GM21367 (cell line): ENCODE results near the gene TMEM86A.
A peak's percentile ranks its signal among the peaks of the same experiment; 100 is the strongest.
"Not testable (repeated sequence)": the region's sequence is repeated elsewhere in the genome, so short reads cannot be mapped to it uniquely, and the experiment has no call there.

ENCODE experiments used
- ATAC-seq: cut with Tn5 transposase; IDR thresholded peaks from one replicate; pipeline ENCODE4 v1.9.1; 2021; ENCODE audit not compliant: unreplicated experiment

Gene TMEM86A, protein sequence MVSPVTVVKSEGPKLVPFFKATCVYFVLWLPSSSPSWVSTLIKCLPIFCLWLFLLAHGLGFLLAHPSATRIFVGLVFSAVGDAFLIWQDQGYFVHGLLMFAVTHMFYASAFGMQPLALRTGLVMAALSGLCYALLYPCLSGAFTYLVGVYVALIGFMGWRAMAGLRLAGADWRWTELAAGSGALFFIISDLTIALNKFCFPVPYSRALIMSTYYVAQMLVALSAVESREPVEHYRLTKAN

GRCh38 chr11:18698341-18699268, at the start of gene TMEM86A:
Gene TMEM86A (plus strand): TSS chr11:18698779. CDS start chr11:18698887, 108 bp downstream.
- peak; percentile 89 for ATAC-seq

DNA sequence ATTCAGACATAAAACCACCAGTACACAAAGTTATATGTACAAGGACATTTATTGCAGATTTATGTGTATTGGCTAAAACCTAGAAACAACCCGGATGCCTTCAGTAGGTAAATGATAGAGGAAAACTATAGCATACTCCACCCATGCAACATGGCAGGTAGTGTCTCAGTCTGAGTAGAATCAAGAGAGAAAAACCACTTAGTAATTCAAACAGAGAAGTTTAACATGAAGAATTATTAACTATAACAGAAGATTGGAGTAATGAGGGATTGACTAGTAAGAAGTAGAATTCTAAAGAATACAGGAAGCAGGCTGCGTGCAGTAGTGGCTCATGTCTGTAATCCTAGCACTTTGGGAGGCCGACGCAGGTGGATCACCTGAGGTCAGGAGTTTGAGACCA, 48.2 kb upstream of the TMEM86A start:
- ATAC-seq: no peak

DNA sequence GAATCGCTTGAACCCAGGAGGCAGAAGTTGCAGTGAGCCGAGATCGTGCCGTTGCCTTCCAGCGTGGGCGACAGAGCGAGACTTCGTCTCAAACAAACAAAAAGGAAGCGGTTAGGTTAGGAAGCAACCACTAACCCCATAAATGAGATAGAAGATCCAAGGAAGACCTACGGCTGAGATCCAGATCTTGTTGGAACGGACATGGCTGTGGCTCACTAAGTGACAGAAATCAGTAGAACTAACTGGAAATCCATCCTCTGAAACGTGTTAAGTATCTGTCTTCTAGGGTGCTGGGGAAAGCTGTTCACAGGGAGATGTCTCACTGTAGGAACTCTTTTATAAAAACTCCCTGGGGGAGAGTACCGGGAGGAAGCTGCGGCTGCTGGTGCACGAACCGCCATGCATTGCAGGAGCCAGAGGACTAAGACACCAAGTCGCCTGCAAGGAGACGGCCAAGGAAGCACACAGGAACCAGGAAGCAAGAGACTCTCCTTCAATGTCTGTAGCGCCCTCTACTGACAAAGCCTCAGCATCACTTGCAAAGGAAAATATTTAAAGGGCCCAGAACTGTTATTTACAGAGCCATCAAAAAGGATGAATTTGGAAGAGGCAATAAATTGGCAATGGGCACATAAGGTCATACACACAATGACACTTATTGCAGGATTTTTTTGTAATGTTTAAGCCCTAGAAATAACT, 47.6 kb upstream of the TMEM86A start:
- ATAC-seq: no peak

DNA sequence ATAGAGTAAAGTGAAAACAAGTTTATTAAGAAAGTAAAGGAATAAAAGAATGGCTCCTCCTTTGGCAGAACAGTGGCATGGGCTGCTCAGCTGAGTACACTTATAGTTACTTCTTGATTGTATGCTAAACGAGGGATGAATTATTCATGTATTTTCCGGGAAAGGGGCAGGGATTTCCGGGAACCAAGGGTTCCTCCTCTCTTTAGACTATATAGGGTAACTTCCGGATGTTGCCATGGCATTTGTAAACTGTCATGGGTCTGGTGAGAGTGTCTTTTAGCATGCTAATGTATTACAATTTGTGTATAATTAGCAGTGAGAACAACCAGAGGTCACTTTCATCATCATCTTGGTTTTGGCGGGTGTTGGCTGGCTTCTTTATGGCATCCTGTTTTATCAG, 40.9 kb upstream of the TMEM86A start:
- no peak for ATAC-seq

GRCh38 chr11:18665353-18665872, 33.2 kb upstream of the TMEM86A start:
- ATAC-seq: not testable (repeated sequence)

DNA sequence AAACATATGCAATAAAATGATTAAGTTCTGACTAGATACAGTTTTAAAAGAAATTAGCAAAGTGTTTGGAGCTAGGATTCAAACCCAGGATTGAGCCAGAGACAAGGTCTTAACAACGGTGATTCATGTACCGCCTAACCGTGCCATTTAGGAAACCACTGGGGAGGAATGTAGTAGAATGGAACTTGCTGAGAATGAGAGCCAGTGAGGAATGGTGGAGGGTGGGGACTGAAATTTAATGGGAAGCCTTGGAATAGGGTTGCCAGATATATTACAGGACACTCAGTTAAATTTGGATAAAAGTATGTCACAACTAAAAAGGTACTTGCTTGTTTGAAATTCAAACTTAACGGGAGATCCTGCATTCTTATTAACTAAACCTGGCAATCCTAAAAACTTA, 30.4 kb upstream of the TMEM86A start:
- ATAC-seq: no peak

DNA sequence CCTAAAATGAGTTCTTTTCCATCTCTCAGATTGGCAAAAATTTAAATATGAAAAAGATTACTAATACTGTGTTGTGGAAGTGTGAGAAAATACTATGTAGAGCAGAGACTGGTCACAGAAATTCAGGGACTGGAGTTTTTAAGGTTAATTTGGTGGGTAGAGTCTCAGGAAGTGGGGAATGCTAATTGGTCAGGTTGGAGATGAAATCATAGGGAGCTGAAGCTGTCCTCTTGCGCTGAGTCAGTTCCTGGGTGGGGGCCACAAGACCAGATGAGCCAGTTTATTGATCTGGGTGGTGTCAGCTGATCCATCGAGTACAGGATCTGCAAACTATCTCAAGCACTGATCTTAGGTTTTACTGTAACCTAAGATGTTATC, 29.4 kb upstream of the TMEM86A start:
- no peak for ATAC-seq

GRCh38 chr11:18669711-18670110, 28.9 kb upstream of the TMEM86A start:
- ATAC-seq: no peak

DNA sequence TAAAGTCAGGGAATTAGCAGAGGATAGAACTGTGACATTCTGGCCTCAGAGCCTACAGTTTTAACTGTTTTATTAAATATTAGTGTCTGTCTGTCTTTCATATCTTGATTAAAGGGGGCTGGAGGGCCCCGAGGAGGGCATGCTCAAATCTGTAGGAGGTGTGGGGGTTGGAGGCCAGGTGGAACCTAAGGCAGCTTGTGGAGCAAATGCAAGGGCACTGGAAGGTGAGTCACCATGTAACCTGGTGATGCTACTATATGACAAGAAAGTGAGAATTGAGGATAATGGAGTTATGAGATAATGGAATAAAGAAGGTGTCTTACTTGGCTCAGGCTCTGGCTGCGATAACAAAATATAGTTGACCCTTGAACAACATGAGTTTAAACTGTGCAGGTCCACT, 27.3 kb upstream of the TMEM86A start:
- no peak for ATAC-seq

DNA sequence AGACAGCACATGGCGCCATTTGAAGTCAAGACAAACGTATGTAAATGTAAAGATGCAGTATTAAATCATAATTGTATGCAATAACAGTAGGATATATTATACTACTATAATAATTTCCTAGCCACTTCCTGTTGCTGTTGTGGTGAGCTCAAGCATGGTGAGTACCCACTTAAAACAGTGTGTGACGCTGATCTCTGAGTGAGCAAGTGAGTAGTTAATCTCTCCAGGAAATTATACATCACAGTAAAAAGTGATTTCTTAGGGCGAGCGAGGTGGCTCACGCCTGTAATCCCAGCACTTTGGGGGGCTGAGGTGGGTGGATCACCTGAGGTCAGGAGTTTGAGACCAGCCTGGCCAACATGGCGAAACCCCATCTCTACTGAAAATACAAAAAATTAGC, 26.4 kb upstream of the TMEM86A start:
- ATAC-seq: not testable (repeated sequence)

DNA sequence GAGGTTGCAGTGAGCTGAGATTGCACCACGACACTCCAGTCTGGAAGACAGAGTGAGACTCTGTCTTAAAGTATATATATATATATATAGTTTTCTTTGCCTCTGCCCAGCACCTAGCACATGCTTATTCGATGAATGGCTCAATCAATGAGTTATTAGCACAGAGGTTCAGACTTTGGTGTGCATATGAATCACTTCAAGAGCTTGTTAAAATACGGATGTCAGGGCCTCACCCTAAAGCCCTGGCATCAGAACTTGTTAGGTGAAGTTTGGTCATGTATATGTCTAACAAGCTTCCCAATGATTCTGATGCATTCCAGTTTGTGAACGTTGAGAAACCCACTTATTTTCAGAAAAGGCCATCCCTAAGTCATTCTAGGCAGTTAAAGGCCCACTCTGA, 21.8 kb upstream of the TMEM86A start:
- ATAC-seq: no peak

GRCh38 chr11:18677560-18677959, 21.0 kb upstream of the TMEM86A start:
- ATAC-seq: no peak

- ATAC-seq: not testable (repeated sequence)
These were observed 16.6 kb upstream of the TMEM86A start for GRCh38 chr11:18681949-18682348.

- ATAC-seq: no peak
These were observed 16.1 kb upstream of the TMEM86A start for GRCh38 chr11:18682466-18682865.

DNA sequence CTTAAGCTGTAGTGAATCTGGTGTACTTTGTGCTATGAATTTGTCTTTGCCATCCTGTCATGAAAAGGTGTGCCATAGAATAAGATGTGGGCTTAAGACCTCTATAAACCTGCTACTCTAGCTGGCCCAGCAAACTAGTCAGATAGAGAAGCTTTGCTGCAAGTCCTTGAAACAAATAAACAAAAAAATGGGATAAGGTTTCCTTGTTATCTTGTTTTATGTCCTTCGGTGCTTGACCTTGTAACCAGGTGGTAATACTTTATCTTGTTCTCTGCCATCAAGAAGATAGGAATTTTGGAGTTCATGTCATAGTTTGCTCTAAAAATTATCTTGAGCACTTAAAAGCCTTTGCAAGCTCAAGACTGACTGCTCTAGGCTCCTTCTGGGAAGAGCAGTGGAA, 14.3 kb upstream of the TMEM86A start:
- ATAC-seq: no peak

DNA sequence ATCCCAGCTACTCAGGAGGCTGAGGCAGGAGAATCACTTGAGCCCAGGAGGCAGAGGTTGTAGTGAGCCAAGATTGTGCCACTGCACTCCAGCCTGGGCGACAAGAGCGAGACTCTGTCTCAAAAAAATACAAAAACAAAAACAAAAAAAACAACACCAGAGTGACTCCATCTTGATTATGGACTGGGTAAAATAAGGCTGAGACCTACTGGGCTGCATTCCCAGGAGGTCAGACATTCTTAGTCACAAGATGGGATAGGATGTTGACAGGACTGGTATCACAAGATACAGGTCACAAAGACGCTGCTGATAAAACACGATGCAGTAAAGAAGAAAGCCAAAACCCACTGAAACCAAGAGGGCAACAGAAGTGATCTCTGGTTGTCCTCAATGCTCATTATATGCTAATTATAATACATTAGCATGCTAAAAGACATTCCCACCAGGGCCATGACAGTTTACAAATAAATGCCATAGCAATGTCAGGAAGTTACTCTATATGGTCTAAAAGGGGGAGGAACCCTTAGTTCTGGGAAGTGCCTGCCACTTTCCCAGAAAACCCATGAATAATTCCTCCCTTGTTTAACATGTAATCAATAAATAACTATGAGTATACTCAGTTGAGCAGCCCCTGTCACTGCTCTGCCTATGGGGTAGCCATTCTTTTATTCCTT, 7.0 kb upstream of the TMEM86A start:
- ATAC-seq: not testable (repeated sequence)

DNA sequence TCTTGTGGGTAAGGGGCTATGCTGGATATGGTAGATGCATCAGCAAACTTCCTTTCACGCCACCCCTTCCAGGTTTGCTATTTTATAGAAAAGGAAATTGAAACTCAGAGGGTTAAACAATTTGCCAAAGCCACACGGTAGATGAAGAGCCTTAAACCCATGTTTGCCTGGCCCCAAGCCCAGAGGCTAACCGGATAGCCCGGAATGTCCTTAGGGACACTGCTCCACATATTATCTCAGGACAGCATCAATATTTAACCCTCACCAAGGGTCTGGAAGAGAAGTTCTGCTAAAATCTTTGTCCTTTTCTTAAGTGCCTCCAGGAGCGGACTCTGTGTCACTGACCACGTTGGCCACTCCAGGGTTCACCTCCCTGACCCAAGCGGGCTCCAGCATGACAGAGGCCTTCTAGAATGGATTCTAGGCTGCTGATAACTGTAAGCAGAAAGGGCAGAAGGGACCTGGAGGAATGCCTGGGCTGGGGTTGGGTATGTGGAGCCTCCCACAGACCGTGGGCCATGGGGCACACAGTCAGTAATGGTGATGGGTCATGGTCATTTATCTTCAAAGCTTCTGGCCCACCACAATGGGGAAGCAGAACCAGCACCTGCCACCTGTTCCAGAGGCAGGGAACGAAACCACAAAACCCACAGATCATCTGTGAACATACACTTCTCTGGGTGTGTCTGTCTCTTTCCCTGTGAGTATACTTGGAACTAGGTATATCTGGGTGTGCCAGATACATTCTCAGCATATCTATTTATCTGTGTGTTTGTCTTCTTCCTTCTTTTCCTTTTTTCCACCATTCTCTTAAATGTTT, 5.4 kb upstream of the TMEM86A start:
- ATAC-seq: no peak

GRCh38 chr11:18696638-18697225, 1.8 kb upstream of the TMEM86A start:
- no peak for ATAC-seq

DNA sequence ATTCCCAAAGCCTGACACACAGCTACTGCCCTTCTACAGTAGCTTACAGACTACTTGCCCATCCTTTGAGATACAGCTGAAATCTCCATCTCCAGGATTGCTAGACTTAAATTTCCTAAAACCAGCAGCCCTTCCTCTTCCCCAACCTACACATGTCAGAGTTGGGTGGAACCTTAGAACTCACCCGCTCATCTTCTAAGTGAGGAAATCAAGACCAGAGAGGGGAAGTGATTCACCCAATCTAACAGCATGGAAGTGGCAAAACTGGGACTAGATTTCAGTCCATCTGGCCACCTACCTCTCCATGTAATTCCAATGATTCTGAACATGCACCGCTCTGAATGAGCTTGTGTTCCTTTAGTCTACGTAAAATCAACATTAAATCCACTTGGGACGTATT, 1.0 kb upstream of the TMEM86A start:
- ATAC-seq: no peak

DNA sequence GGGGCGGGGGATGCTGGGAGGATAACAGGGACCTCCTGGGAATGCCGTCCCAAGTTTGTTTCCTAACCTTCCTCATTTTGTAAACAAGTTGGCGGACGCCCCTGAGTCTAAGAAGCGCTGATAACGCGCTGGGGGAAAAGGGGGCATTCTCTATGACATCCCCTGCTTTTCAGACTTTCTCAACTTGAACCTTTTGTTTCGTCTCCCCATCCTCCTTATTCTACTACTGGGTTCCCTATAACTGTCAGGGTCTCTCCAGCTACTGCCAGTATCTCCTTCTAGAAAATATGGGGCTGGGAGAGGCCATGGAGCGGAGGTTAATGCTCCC, 654 bp downstream of the TMEM86A start:
- no peak for ATAC-seq
